ENCODE results near the gene TMEM121B.
A peak's percentile ranks its signal among the peaks of the same experiment; 100 is the strongest.
"Not testable (repeated sequence)": the region's sequence is repeated elsewhere in the genome, so short reads cannot be mapped to it uniquely, and the experiment has no call there.

The TMEM121B gene

GRCh38 chr22:17121233-17122195 lies at the start of gene TMEM121B:
TSS of gene TMEM121B (minus strand) at chr22:17121360. CDS start at chr22:17121127, 233 bp downstream.
- DNase-seq, result peak in 1 of 2 donors; percentile 47

DNA sequence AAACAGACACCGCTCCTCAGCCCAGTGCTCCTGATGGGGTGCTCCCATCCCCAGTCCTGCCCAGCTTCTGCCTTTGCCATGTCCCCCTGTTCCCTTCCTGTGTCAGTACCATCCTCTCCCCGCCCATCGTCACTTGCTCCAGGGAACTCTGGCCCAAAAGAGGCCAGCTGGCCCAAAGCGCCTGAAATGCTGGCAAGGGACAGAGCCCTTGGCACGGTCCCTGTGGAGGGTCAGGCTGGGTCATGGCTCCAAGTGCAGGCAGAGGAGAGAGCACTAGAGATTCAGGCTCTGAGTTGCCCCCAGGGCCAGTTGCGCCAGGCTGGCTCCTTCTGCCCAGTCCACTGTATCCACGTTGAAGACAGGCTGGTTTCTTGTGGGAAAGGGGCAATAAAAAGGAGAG lies 46.3 kb upstream of the TMEM121B start:
- no peak for DNase-seq

GRCh38 chr22:17164392-17165024 lies 43.3 kb upstream of the TMEM121B start:
- DNase-seq, result no peak

DNA sequence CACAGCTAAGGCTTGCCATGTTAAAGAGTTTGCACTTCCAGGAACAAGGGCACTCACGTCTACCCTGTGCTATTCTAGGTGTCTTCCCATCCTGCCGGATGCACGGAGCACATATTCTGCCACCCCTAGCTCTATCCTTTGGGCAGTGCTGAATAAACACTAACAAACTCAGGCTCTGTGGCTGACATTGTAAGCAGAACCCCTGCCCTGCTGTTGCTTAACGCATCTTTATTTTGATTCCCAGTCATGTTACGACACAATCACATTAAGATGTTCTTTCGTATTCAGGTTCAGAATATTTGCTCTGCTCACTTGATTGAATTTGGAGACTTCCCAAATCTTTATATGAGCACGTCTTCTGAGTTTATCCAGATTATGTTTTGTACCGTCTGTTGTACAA lies 41.6 kb upstream of the TMEM121B start:
- no peak for DNase-seq

DNA sequence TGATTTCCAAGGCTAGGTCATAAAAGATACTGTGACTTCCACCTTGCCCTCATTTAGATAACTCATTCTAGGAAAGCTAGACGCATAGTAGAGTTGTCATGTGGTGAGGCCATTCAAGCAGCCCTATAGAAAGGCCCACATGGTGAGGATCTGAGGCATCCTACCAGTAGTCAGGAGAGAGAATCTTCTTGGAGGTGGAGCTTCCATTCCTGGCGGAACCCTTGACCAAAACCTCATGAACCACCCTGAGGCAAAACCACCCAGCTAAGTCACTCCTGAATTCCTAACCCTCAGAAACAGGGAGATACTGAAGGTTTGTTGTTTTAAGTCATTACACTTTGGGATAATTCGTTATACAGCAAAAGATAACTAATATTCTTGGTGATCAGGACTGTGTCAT lies 40.8 kb upstream of the TMEM121B start:
- DNase-seq, result no peak

GRCh38 chr22:17159504-17159951 lies 38.4 kb upstream of the TMEM121B start:
- peak; percentile 19 to 26 for DNase-seq

DNA sequence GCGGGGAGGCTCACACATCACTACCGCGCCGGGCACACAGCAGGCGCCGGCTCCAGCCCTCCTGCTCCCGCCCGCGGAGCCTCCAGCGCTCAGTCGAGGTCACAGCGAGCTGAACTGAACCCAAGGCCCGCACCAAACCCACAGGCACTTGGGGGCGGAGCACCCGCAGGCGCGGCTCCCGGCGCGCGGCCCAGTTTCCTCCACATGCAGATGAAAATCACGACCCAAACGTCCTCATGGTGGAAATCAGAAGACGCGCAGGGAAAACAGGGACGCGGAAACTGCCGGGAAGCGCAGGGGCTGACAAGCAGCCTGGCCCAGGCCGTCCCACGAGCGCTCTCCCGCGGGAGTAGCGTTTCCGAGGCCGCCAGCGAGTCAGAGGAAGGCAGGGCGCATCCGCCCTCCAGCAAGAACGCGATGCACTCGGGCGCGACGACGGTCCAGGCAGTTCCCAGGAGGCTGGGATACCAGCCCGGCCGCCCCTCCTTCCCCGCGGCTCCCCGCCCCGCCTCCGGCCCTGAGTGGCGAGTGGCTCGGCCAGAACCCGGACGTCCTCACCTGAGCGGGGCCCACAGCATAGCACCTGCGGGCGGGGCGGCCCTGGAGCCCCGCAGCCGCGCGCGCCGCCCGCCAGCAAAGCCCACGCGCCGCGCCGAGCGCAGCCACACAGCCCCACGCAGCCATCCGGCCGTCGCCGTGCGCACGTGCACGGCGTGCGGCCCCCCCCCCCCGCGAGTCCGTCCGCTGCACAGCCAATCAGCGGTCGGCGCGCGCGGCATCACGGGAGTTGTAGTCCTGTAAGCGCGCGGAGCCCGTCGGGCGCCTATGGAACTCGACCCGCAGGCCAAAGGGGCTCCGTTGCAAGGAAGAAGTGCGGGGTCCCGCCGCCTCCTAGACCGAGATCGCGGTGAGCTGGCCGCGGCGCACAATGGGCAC lies 37.7 kb upstream of the TMEM121B start, which contains the start of gene HDHD5:
HDHD5 (minus strand) TSS at position 710 of the 936 bp plus-strand sequence; CDS start at position 684, 26 bp downstream.
- DNase-seq, result peak; percentile 87 to 89

- DNase-seq, result no peak
Observed at GRCh38 chr22:17158176-17158567, 37.0 kb upstream of the TMEM121B start.

GRCh38 chr22:17157714-17158113 lies 36.6 kb upstream of the TMEM121B start:
- DNase-seq, result no peak

DNA sequence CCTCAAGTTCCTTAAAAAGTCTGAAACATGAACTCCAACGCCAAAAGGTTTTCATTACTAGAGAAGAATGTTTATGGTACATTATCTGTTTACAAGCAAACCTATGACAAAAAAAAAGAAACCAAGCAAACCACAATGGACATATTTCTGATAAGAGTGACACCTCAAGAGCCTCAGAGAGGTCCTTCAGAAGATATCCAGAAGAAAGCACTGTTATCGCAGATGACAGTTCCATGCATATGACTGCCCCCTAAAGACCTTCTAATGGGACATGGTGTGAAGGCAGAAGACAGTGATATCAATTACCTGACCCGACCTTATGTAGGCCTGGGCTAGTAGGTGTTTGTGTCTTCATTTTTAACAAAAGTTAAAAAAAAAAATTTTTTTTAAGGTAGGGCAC lies 34.8 kb upstream of the TMEM121B start:
- DNase-seq, result no peak

DNA sequence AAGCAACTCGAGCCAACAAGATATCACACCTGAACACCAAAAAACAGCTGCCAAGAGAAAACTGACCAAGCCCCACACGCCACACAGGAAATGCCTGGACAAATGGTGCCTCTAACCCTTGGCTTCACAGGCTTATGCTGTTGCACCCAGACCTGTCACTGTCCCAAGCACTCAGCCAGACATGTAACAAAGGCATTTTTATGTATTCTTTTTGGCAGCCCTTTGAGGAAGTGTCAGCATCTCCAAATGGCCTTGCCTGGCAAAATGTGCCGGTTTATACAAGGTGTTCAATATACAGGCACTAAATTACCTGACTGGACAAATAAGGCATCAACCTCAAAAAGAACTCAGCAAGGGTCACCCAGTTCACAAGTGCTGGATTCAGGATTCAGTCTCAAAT lies 31.8 kb upstream of the TMEM121B start:
- DNase-seq, result no peak

GRCh38 chr22:17152340-17152739 lies 31.2 kb upstream of the TMEM121B start:
- DNase-seq, result no peak

DNA sequence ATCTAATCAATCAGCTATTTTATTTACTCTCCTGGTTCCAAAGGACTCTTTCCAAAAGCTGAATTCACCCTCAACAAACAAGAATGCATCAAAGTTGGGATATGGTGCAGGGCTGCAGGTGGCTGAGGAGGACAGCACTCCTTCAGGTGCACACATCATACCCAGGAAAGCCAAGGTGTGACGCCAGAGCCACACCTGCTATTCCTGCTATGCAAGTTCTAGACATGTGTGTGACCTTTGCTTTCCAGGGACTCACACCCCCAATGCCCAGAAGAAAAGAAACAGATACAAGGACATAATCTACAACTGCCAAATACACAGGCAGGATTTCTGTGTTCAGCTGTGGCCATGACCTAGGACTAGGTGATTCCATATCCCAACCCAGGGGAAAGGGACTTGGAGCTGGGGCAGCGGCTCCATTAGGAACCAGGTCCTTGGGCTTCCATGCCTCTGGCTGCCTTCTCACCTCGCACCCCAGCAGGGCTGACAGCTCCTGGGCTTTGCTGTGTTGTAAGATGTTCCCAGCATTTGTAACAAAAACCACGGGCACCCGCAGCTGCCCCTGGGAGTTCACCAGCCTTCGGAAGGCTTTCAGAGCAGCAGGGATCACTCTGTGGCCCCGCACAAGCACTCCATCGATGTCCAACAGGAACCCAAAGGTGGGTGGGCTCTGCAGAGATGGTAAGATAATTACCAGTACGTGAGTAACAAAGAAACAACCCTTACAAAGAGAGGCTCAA lies 28.1 kb upstream of the TMEM121B start:
- no peak for DNase-seq

DNA sequence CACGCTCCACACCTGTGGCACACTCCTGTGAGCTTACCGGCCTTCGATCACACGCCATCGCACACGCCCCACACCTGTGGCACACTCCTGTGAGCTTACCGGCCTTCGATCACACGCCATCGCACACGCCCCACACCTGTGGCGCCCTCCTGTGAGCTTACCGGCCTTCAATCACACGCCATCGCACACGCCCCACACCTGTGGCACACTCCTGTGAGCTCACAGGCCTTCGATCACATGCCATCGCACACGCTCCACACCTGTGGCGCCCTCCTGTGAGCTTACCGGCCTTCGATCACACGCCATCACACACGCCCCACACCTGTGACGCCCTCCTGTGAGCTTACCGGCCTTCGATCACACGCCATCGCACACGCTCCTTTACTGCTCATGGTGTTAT lies 26.3 kb upstream of the TMEM121B start:
- not testable (repeated sequence) for DNase-seq

- no peak for DNase-seq
Observed at GRCh38 chr22:17145021-17145680, 24.0 kb upstream of the TMEM121B start.

- DNase-seq, result no peak
Observed at GRCh38 chr22:17143826-17144225, 22.7 kb upstream of the TMEM121B start.

DNA sequence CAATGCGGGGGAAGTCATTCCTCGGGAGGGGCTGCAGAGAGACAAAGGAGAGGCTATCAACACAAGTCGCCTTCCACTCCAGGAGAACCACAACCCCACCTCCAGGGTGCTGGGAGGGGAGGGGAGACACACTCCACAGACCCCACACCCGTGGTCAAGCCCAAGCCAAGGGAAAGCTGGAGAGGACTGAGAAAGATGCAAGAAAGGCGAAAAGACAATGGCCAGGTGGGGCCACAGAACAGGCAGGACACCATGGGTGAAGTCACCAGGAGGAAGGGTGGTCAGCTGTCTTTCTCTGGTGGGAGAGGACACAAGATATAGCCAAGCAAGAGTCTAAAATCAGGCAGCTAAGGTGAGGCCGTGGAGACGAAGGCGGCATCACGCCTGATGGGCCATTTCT lies 21.9 kb upstream of the TMEM121B start:
- no peak for DNase-seq

DNA sequence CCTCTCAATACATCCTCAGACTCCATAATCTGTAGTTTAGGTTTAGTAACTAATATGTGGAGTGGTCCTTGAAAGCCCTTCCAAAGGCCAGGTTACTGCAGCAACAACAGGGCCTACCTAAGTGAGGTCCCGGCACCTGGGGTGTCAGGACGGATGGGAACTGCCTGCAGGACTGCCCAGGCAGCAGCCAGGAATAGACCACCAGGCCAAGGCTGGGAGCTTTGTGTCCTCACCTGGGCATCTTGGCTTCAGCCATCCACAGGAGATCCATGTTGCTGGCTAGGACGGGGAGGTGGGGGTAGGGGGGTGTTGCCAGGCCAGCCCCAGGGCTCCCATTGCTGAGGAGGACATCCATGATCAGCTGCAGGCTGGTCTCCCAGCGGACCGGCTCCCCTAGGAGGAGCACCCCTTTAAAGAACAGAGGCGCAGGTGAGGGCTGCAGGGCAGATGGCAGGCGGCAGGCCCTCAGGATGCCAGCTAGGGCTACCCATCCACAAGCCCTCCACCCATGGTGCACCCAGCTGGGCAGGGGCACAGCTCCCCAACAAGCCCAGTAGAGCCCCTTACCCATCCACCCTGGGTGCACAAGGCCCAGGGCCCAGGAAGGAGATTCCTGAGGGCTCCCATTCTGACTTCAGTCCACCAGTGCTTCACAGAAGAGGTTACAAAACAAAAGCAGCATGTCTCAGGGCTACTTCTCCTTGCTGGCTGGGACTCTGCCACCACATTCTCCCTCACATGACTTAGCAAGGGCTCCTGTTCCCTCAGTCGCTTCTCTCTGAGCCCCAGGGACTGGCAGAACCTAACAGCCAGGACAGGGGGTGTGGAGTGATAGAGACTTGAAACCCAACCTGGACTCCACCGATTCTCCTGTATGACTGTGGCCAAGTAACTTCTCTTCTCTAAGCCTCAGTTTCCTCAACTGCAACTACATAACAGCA lies 19.9 kb upstream of the TMEM121B start:
- DNase-seq, result no peak

DNA sequence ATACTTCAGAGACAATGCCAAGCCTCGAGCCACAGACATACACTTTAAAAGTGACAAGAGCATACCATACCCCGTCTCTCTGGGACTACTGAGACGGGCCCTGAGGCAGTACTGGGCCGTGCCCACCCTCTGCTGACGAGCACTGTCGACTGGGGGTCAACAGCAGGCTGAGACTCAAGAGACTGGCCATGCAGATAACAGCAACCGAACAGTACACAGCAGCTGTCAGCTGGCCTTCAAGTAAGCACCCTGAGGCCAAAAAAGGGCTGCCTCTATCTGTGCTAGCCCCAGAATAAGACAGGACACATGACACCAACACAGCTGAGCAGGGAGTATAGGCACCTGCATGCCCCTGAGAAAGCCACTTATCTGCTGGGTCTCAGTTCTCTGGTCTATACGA lies 18.9 kb upstream of the TMEM121B start:
- DNase-seq, result no peak

- DNase-seq, result no peak
Observed at GRCh38 chr22:17138513-17138912, 17.4 kb upstream of the TMEM121B start.

All from CD4-positive, alpha-beta T cell treated with Interleukin-1 beta for 1 hour (primary cell).